GM19372 (cell line): ENCODE data around the gene CYP4A11.
"Not testable (repeated sequence)": the region's sequence is repeated elsewhere in the genome, so short reads cannot be mapped to it uniquely, and the experiment has no call there.

Experiments used
- ATAC-seq: cut with Tn5 transposase; IDR thresholded peaks from one replicate; pipeline ENCODE4 v1.9.1; 2021; ENCODE audit warnings: mild to moderate bottlenecking, low read depth, moderate library complexity; ENCODE audit not compliant: unreplicated experiment

Gene CYP4A11

DNA sequence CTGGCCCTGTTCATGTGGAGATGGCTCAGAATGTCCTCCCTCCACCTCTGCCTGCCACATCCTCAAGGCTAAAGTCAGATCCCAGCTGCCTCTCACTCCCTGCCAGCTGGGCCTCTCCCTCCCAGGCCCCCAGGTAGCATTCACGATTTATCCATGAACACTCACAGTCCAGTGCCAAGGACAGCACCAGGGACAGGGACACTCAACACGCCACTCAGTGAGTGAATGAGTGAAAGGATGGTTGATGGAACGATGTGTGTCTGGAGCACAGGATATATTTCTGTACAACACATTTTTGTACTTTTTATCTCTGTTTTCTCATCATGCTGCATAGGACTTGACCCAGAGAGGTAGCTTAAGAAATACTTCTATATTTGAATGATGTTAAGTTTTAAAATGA is 10.1 kb downstream of the CYP4A11 start:
- ATAC-seq = no peak

GRCh38 chr1:46927249-46927835 is 13.9 kb downstream of the CYP4A11 start:
- no peak for ATAC-seq

DNA sequence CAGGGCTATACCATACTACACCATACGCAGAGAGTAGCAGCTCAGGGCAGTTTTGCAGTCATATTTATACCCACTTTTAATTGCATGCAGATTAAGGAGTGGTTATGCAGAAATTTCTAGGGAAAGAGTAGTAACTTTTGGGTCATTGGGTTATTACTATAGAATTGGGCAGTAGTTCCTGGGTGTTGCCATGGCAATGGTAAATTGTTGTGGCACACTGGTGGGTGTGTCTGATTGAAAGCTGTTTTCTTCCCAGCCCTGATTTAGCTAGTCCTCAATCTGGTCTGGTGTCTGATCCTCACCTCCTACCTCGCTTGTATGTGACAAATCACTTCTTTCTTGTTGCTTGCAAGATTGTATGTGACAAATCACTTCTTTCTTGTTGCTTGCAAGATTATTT is 30.5 kb downstream of the CYP4A11 start:
- ATAC-seq = no peak

DNA sequence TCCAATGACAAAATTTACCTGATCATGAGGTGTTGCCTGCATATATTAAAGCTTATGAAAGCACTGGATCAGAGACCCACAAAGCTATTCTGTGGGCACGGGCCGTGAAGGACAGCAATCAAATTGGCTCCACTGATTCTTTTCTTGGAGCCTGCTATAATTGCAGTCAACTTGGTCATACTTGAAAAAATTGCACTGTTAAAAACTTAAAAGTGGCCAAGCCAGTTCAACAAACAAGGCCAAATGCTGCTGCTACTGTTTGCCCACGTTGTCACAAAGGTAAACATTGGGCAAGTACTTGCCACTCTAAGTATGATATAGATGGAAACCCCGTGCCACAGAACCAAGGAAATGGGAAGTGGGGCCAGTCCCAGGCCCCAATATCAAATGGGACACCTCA is 37.8 kb downstream of the CYP4A11 start:
- no peak for ATAC-seq

DNA sequence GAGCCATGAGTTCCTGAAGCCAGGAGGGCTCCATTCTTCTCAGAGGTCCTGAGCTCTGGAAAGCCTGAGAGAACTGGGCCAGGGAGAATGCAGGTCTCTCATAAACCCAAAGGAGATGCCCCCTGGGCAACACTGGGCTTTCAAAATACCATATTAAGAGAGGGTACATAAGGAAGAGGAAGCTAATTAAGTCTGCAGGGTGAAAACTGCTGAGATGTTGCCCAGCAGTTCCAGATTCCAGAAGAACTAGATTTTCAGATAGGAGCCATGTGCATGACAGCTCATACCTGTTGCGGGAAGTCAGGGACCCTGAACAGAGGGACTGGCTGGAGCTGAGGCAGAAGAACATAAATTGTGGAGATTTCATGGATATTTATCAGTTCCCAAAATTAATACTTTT is 40.9 kb downstream of the CYP4A11 start:
- ATAC-seq = no peak

GRCh38 chr1:46881656-46882055 is 59.6 kb downstream of the CYP4A11 start:
- not testable (repeated sequence) for ATAC-seq
